HFFc6 (cell line): ENCODE results near the gene RFLNA. TPM values are rescaled to one million over a fixed set of nuclear protein-coding genes. Genes with fewer than 3 reads are reported as not detected.

Experiments used
- DNase-seq: peaks from one replicate; pipeline ENCODE4 v3.0.0-alpha.2; 2018
- H3K27ac Mint-ChIP-seq: 2 replicates; pipeline ENCODE4 v1.8.0; 2020; ENCODE audit warnings: mild to moderate bottlenecking, mixed read lengths
- H3K27me3 Mint-ChIP-seq: 2 replicates; pipeline ENCODE4 v1.8.0; 2021; ENCODE audit warnings: mild to moderate bottlenecking, moderate library complexity, mixed read lengths; ENCODE audit not compliant: insufficient read depth
- H3K36me3 Mint-ChIP-seq: 2 replicates; pipeline ENCODE4 v1.8.0; 2021; ENCODE audit warnings: low read depth, mixed read lengths
- H3K4me1 Mint-ChIP-seq: 2 replicates; pipeline ENCODE4 v1.8.0; 2020; ENCODE audit warnings: low read depth, mixed read lengths
- H3K4me3 Mint-ChIP-seq: 2 replicates; pipeline ENCODE4 v1.8.0; 2020; ENCODE audit warnings: mild to moderate bottlenecking, moderate library complexity, mixed read lengths
- H3K9me3 Mint-ChIP-seq: 2 replicates; pipeline ENCODE4 v1.8.0; 2020; ENCODE audit warnings: mild to moderate bottlenecking, mixed read lengths
- CTCF ChIP-seq: fragments of 200-600 bp; sonication (generic); IDR thresholded peaks from 2 replicates; pipeline ENCODE4 v1.5.0; 2021; ENCODE audit warnings: antibody characterized with exemption, mild to moderate bottlenecking
- total RNA-seq, 6 experiments: library from RNA; stranded (reverse); fragmentation: NEBNext Ultra II Directional; extraction: Animal tissue kit (Norgen Biotek cat#: 25700); gene quantifications; 2 replicates in 1 of 6; 3 replicates in 5 of 6; pipeline ENCODE4 v1.2.3, GENCODE V29; 2021

RFLNA gene
- total RNA-seq, 6 experiments from 2014 or later, result not detected

GRCh38 chr12:124314207-124314606, 19.3 kb downstream of the RFLNA start:
- H3K36me3 Mint-ChIP-seq, result no peaks in the 10 kb centered on the region
- no peak overlapping the region for H3K4me3 Mint-ChIP-seq
- TF ChIP-seq CTCF, result no peak
- peaks cover 5% of the 10 kb centered on the region; the same call in 1 of the 2 replicates for H3K4me1 Mint-ChIP-seq
- H3K27ac Mint-ChIP-seq, result no peak overlapping the region
- peaks cover 49% of the 10 kb centered on the region for H3K27me3 Mint-ChIP-seq
- 0 out of 2 replicates have a peak, but pooled peaks cover 3% of the 10 kb centered on the region for H3K9me3 Mint-ChIP-seq
- DNase-seq, result no peak

- H3K4me3 Mint-ChIP-seq, result no peak overlapping the region
- H3K36me3 Mint-ChIP-seq, result no peaks in the 10 kb centered on the region
- H3K9me3 Mint-ChIP-seq, result 0 out of 2 replicates have a peak, but pooled peaks cover 3% of the 10 kb centered on the region
- H3K4me1 Mint-ChIP-seq, result peaks cover 5% of the 10 kb centered on the region; the same call in 1 of the 2 replicates
- peaks cover 47% of the 10 kb centered on the region for H3K27me3 Mint-ChIP-seq
- TF ChIP-seq CTCF, result no peak
- DNase-seq, result no peak
- H3K27ac Mint-ChIP-seq, result no peak overlapping the region
Measured at GRCh38 chr12:124314766-124315165, 19.9 kb downstream of the RFLNA start.

- Mint-ChIP-seq H3K9me3 (0 out of 2 replicates have a peak, but pooled peaks cover 3% of the 10 kb centered on the region), H3K27ac (no peak overlapping the region)
- TF ChIP-seq CTCF, result no peak
Measured at GRCh38 chr12:124315372-124316044, 20.6 kb downstream of the RFLNA start.

GRCh38 chr12:124316257-124316900, 21.5 kb downstream of the RFLNA start:
- Mint-ChIP-seq H3K27ac (no peak overlapping the region), H3K4me3 (no peak overlapping the region), H3K36me3 (no peaks in the 10 kb centered on the region), H3K27me3 (peaks cover 51% of the 10 kb centered on the region), H3K9me3 (0 out of 2 replicates have a peak, but pooled peaks cover 3% of the 10 kb centered on the region), H3K4me1 (peaks cover 5% of the 10 kb centered on the region; the same call in 1 of the 2 replicates)
- no peak for TF ChIP-seq CTCF
- DNase-seq, result no peak

More at GRCh38 chr12:124315372-124316044, 20.6 kb downstream of the RFLNA start:
- Mint-ChIP-seq H3K36me3 (no peaks in the 10 kb centered on the region), H3K4me1 (peaks cover 5% of the 10 kb centered on the region; the same call in 1 of the 2 replicates), H3K27me3 (peaks cover 46% of the 10 kb centered on the region), H3K4me3 (no peak overlapping the region)
- DNase-seq, result no peak

- H3K9me3 Mint-ChIP-seq, result 0 out of 2 replicates have a peak, but pooled peaks cover 3% of the 10 kb centered on the region
- no peak overlapping the region for H3K27ac Mint-ChIP-seq
- DNase-seq, result no peak
- no peaks in the 10 kb centered on the region for H3K36me3 Mint-ChIP-seq
- no peak for TF ChIP-seq CTCF
- peaks cover 5% of the 10 kb centered on the region; the same call in 1 of the 2 replicates for H3K4me1 Mint-ChIP-seq
- no peak overlapping the region for H3K4me3 Mint-ChIP-seq
- H3K27me3 Mint-ChIP-seq, result peaks cover 50% of the 10 kb centered on the region
Measured at GRCh38 chr12:124317400-124317799, 22.5 kb downstream of the RFLNA start.
